Mesenchymal stem cell (in vitro differentiated cells and primary cell): ENCODE data around the gene FAM13C.
A peak's percentile ranks its signal among the peaks of the same experiment; 100 is the strongest.

Experiments used
- DNase-seq: peaks from one replicate; pipeline ENCODE4 v3.0.0-alpha.2; 2013
- H2AFZ ChIP-seq: one replicate; pipeline ENCODE4 v1.6.1; 2013; ENCODE audit warnings: low read depth, mild to moderate bottlenecking, control low read depth, inconsistent platforms, low read length, moderate library complexity
- H2AK5ac ChIP-seq: 2 replicates; pipeline ENCODE4 v1.6.1; 2013; ENCODE audit warnings: low read length, moderate library complexity, mild to moderate bottlenecking, inconsistent platforms; ENCODE audit not compliant: severe bottlenecking
- H2BK120ac ChIP-seq: one replicate; pipeline ENCODE4 v1.6.1; 2013; ENCODE audit warnings: low read depth, mild to moderate bottlenecking, inconsistent platforms, low read length, moderate library complexity
- H2BK12ac ChIP-seq, 2 experiments: one replicate each; pipeline ENCODE4 v1.6.1; 2013; ENCODE audit warnings: inconsistent platforms in 2 of 2, low read length in 2 of 2, mild to moderate bottlenecking in 2 of 2, moderate library complexity in 2 of 2, control low read depth in 1 of 2
- H2BK15ac ChIP-seq: one replicate; pipeline ENCODE4 v1.6.1; 2013; ENCODE audit warnings: mild to moderate bottlenecking, low read depth, inconsistent platforms; ENCODE audit not compliant: poor library complexity, severe bottlenecking
- H2BK5ac ChIP-seq: 2 replicates; pipeline ENCODE4 v1.6.1; 2013; ENCODE audit warnings: low read depth, mild to moderate bottlenecking, low read length, control low read depth, inconsistent platforms; ENCODE audit not compliant: poor library complexity, severe bottlenecking
- H3K14ac ChIP-seq, 2 experiments: one replicate each; pipeline ENCODE4 v1.6.1; 2013; ENCODE audit warnings: inconsistent platforms in 2 of 2, low read length in 2 of 2, control low read depth in 1 of 2, mild to moderate bottlenecking in 1 of 2, moderate library complexity in 1 of 2
- H3K18ac ChIP-seq, 2 experiments: one replicate each; pipeline ENCODE4 v1.6.1; 2013; ENCODE audit warnings: inconsistent platforms in 2 of 2, low read length in 2 of 2, control low read depth in 1 of 2, low read depth in 1 of 2, mild to moderate bottlenecking in 1 of 2
- H3K23ac ChIP-seq, 2 experiments: one replicate each; pipeline ENCODE4 v1.6.1; 2013; ENCODE audit warnings: inconsistent platforms in 2 of 2, low read length in 2 of 2, mild to moderate bottlenecking in 2 of 2, moderate library complexity in 2 of 2, control low read depth in 1 of 2
- H3K27ac ChIP-seq: 2 replicates; pipeline ENCODE4 v1.5.1; 2013; ENCODE audit warnings: mild to moderate bottlenecking, moderate library complexity, low read length, control low read depth, inconsistent platforms; ENCODE audit not compliant: poor library complexity, severe bottlenecking
- H3K27me3 ChIP-seq, 2 experiments: 2 replicates each; pipeline versions ENCODE4 v1.6.1 to v1.7.0; 2013; ENCODE audit warnings: low read length in 2 of 2, mild to moderate bottlenecking in 2 of 2, moderate library complexity in 2 of 2, control low read depth in 1 of 2, inconsistent platforms in 1 of 2; ENCODE audit not compliant: control insufficient read depth in 1 of 2, insufficient read depth in 1 of 2
- H3K36me3 ChIP-seq, 2 experiments: 2 replicates each; pipeline versions ENCODE4 v1.6.1 to v1.7.0; 2013; ENCODE audit warnings: low read length in 2 of 2, control low read depth in 1 of 2, inconsistent platforms in 1 of 2, low read depth in 1 of 2, mild to moderate bottlenecking in 1 of 2; ENCODE audit not compliant: insufficient read depth in 2 of 2, control insufficient read depth in 1 of 2
- H3K4ac ChIP-seq, 2 experiments: one replicate each; pipeline ENCODE4 v1.6.1; 2013; ENCODE audit warnings: inconsistent platforms in 2 of 2, low read length in 2 of 2, mild to moderate bottlenecking in 2 of 2, moderate library complexity in 2 of 2, control low read depth in 1 of 2, low read depth in 1 of 2
- H3K4me1 ChIP-seq: 2 replicates; pipeline ENCODE4 v1.6.1; 2013; ENCODE audit warnings: low read depth, low read length, control low read depth; ENCODE audit not compliant: control insufficient read depth, insufficient read depth
- H3K4me2 ChIP-seq: 2 replicates; pipeline ENCODE4 v1.6.1; 2013; ENCODE audit warnings: low read length, mild to moderate bottlenecking, inconsistent platforms; ENCODE audit not compliant: poor library complexity, severe bottlenecking
- H3K4me3 ChIP-seq, 2 experiments: 2 replicates each; pipeline versions ENCODE4 v1.5.1 to v1.7.0; 2013; ENCODE audit warnings: low read length in 2 of 2, mild to moderate bottlenecking in 2 of 2, control low read depth in 1 of 2, low read depth in 1 of 2; ENCODE audit not compliant: insufficient read depth in 1 of 2
- H3K79me1 ChIP-seq: replicated peaks from 2 replicates; pipeline ENCODE4 v1.6.1; 2013; ENCODE audit warnings: mild to moderate bottlenecking, control low read depth, low read length, inconsistent platforms; ENCODE audit not compliant: poor library complexity, severe bottlenecking
- H3K9ac ChIP-seq: 2 replicates; pipeline ENCODE4 v1.7.0; 2013; ENCODE audit warnings: mild to moderate bottlenecking, low read length, moderate library complexity
- H3K9me3 ChIP-seq: 2 replicates; pipeline ENCODE4 v1.7.0; 2013; ENCODE audit warnings: mild to moderate bottlenecking, low read length; ENCODE audit not compliant: control insufficient read depth
- H4K8ac ChIP-seq: one replicate; pipeline ENCODE4 v1.6.1; 2013; ENCODE audit warnings: inconsistent platforms, mild to moderate bottlenecking, low read length, moderate library complexity
- H4K91ac ChIP-seq: one replicate; pipeline ENCODE4 v1.6.1; 2013; ENCODE audit warnings: mild to moderate bottlenecking, low read length, inconsistent platforms
- whole genome bisulfite sequencing: methylation state at CpG from one replicate; pipeline ENCODE4 v1.1.7; 2013; ENCODE audit warnings: mixed read lengths; 5-methylcytosine and 5-hydroxymethylcytosine counted together

The FAM13C gene

DNA sequence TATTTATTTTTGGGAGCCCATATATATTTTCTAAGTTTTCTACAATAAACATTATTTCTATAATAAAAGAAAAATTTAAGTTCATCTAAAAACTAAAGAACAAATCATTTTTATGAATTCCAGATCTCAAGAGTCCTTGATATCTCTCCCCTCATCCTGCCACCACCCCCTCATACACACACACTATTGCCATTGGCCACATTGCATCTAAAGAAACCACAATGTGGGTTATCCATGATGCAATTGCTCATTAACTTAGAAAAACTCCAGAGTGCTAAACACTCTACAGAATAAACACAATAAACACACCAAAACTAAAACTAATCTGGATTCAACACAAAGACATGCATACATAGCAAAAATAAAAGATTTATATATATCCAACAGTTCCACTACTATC lies 37.8 kb downstream of the FAM13C start:
- no peak overlapping the region for H3K4me3 ChIP-seq
- H3K14ac ChIP-seq = no peak overlapping the region
- no peak overlapping the region for H3K9ac ChIP-seq
- H3K27me3 ChIP-seq = no peaks in the 10 kb centered on the region
- H3K36me3 ChIP-seq = peaks cover 0 to 9% of the 10 kb centered on the region in 2 experiments
- DNase-seq = peak; percentile 23
- no peak overlapping the region for H3K4ac ChIP-seq
- H3K9me3 ChIP-seq = no peaks in the 10 kb centered on the region
- no peak overlapping the region for H2BK12ac ChIP-seq
- no peaks in the 10 kb centered on the region for H3K4me1 ChIP-seq
- H2BK120ac ChIP-seq = no peak overlapping the region
- H2BK15ac ChIP-seq = no peak overlapping the region
- no peak overlapping the region for H2AFZ ChIP-seq
- H4K91ac ChIP-seq = no peak overlapping the region
- H3K4me2 ChIP-seq = no peak overlapping the region
- no peak overlapping the region for H3K18ac ChIP-seq
- no peaks in the 10 kb centered on the region for H3K79me1 ChIP-seq
- H2BK5ac ChIP-seq = no peak overlapping the region
- no peak overlapping the region for H4K8ac ChIP-seq
- no peak overlapping the region for H2AK5ac ChIP-seq
- H3K23ac ChIP-seq = no peak overlapping the region
- H3K27ac ChIP-seq = no peak overlapping the region

DNA sequence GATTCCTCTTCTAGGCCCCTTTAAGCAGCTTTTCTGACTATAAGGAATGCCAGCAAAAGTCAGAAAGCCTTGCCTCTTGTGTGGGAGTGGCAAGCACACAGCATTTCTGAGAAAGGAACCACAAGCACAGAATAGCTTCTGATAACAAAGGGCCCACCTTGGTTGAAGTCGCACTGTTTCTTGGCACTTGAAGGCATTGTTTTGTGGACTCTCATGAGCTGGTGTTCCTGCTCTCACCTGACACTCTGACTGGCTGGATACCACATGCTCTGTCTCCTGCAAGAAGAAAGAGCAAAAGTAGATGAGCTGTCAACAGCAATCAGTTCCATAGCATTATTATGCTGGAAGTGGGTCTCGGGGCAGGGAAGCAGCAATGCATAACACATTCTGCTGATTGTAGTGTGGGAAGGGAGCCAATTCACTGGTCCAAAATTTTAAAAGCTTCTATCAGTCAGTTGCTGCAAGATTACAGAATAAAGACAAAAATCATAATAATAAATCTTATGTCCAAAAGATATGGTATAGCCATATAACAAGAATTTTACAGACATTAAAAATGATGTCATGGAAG lies 38.4 kb downstream of the FAM13C start:
- Histone ChIP-seq H3K23ac (no peak overlapping the region), H3K27ac (no peak overlapping the region), H2AFZ (no peak overlapping the region), H3K14ac (no peak overlapping the region), H3K4me2 (no peak overlapping the region), H3K9me3 (no peaks in the 10 kb centered on the region), H3K36me3 (peaks cover 0 to 9% of the 10 kb centered on the region in 2 experiments), H3K4me1 (no peaks in the 10 kb centered on the region), H2BK120ac (no peak overlapping the region), H3K27me3 (no peaks in the 10 kb centered on the region), H2AK5ac (no peak overlapping the region), H3K4me3 (no peak overlapping the region), H2BK15ac (no peak overlapping the region), H3K4ac (no peak overlapping the region), H3K79me1 (no peaks in the 10 kb centered on the region), H2BK12ac (no peak overlapping the region), H4K8ac (no peak overlapping the region), H2BK5ac (no peak overlapping the region), H3K18ac (no peak overlapping the region), H4K91ac (no peak overlapping the region), H3K9ac (no peak overlapping the region)
- DNase-seq = no peak
- 97% methylated on average over 2 of the region's 2 CpGs for WGBS

DNA sequence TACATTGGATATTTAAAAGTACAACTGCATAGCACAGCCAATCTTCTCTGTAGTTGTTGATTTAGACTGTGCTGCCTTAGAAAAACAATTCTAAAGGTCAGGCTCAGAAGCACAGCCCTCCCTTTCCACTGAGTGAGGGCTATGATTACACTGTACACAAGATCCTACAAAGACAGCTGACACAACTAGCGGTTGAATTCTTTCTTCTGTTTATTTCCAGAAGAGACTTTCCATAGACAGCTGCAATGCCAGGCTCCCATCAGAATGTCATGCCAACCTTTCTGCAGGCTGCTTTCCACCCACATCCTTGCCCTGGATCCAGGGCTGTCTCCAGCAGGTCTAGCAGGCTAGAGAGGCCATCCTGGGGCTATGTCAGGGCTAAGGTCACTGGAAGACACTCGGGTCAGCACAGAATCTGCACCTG lies 39.3 kb downstream of the FAM13C start:
- no peak overlapping the region for H3K23ac ChIP-seq
- H2BK15ac ChIP-seq = no peak overlapping the region
- H2AK5ac ChIP-seq = no peak overlapping the region
- H3K4ac ChIP-seq = no peak overlapping the region
- H3K27me3 ChIP-seq = no peaks in the 10 kb centered on the region
- H2BK12ac ChIP-seq = peak overlapping the region in 1 of 2 experiments; percentile 71
- H3K27ac ChIP-seq = no peak overlapping the region
- no peak overlapping the region for H3K4me2 ChIP-seq
- H2BK5ac ChIP-seq = no peak overlapping the region
- no peak overlapping the region for H3K18ac ChIP-seq
- H3K79me1 ChIP-seq = no peaks in the 10 kb centered on the region
- H3K14ac ChIP-seq = no peak overlapping the region
- DNase-seq = peak; percentile 26
- peaks cover 0 to 9% of the 10 kb centered on the region in 2 experiments for H3K36me3 ChIP-seq
- no peak overlapping the region for H2BK120ac ChIP-seq
- H2AFZ ChIP-seq = no peak overlapping the region
- H3K4me1 ChIP-seq = no peaks in the 10 kb centered on the region
- no peak overlapping the region for H3K4me3 ChIP-seq
- no peak overlapping the region for H4K8ac ChIP-seq
- 69% methylated on average over 2 of the region's 2 CpGs for WGBS
- H3K9ac ChIP-seq = no peak overlapping the region
- no peak overlapping the region for H4K91ac ChIP-seq
- H3K9me3 ChIP-seq = no peaks in the 10 kb centered on the region

DNA sequence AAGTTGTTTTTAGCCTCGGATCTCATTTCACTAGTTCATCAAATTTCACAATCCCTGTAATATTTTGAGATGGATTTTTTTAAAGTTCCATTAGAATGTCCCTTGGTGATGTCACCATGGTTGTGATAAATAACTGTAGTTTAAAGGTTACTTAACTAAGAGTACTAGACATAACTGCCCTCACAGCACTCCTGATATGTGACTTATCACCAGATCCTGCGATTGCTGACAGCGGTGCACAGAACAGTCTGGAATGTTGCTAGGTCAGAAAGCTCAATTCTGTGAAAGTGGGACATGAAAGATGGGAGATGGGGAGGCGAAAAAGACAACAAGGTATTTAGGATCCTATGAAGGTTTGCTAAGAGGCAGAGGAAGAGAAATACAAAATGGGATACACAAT lies 40.2 kb downstream of the FAM13C start:
- Histone ChIP-seq H3K9me3 (no peaks in the 10 kb centered on the region), H3K27ac (no peak overlapping the region), H4K91ac (no peak overlapping the region), H3K4me2 (no peak overlapping the region), H2AFZ (no peak overlapping the region), H3K4me3 (no peak overlapping the region), H3K18ac (no peak overlapping the region), H2AK5ac (no peak overlapping the region), H3K4ac (no peak overlapping the region), H3K36me3 (peaks cover 0 to 9% of the 10 kb centered on the region in 2 experiments), H3K27me3 (no peaks in the 10 kb centered on the region), H3K4me1 (no peaks in the 10 kb centered on the region), H2BK5ac (no peak overlapping the region), H3K9ac (no peak overlapping the region), H2BK15ac (no peak overlapping the region), H2BK12ac (no peak overlapping the region), H3K79me1 (no peaks in the 10 kb centered on the region), H2BK120ac (no peak overlapping the region), H3K23ac (no peak overlapping the region), H3K14ac (no peak overlapping the region), H4K8ac (no peak overlapping the region)
- no peak for DNase-seq
- 80% methylated on average over 3 of the region's 4 CpGs for WGBS
